Small intestine (tissue), 7 donors: Measurements from ENCODE around the gene NDUFV1. TPM values are rescaled to one million over a fixed set of nuclear protein-coding genes. Genes with fewer than 3 reads are reported as not detected.
"Not testable (repeated sequence)": the region's sequence is repeated elsewhere in the genome, so short reads cannot be mapped to it uniquely, and the experiment has no call there.

Experiments used
- DNase-seq, 2 donors: peaks; one replicate each; pipeline versions ENCODE4 v3.0.0 to v3.0.0-alpha.2; 2013
- FAIRE-seq: peaks from 2 replicates; lab custom pipeline; 2012; peaks lifted over from hg19 to GRCh38; lab: Jason Lieb, UNC
- H3K27ac ChIP-seq, 3 donors: one replicate each; pipeline ENCODE4 v1.5.1; 2013; ENCODE audit warnings: low read length in 2 of 3, mild to moderate bottlenecking in 2 of 3, control low read depth in 1 of 3, inconsistent platforms in 1 of 3, low read depth in 1 of 3, moderate library complexity in 1 of 3
- H3K27me3 ChIP-seq, 3 donors: one replicate each; pipeline ENCODE4 v1.6.1; 2013; ENCODE audit warnings: low read length in 3 of 3, inconsistent platforms in 1 of 3; ENCODE audit not compliant: control insufficient read depth in 3 of 3, insufficient read depth in 3 of 3
- H3K36me3 ChIP-seq, 3 donors: one replicate each; pipeline ENCODE4 v1.6.1; 2013; ENCODE audit warnings: low read length in 3 of 3, inconsistent platforms in 1 of 3, low read depth in 1 of 3, mild to moderate bottlenecking in 1 of 3, moderate library complexity in 1 of 3; ENCODE audit not compliant: control insufficient read depth in 3 of 3, insufficient read depth in 2 of 3
- H3K4me1 ChIP-seq, 3 donors: one replicate each; pipeline ENCODE4 v1.6.1; 2013; ENCODE audit warnings: low read length in 2 of 3, inconsistent platforms in 1 of 3, low read depth in 1 of 3, mild to moderate bottlenecking in 1 of 3, moderate library complexity in 1 of 3; ENCODE audit not compliant: control insufficient read depth in 3 of 3, insufficient read depth in 2 of 3
- H3K4me3 ChIP-seq, 3 donors: one replicate each; pipeline ENCODE4 v1.5.1; 2013; ENCODE audit warnings: low read length in 3 of 3, control low read depth in 1 of 3, inconsistent platforms in 1 of 3, low read depth in 1 of 3, mild to moderate bottlenecking in 1 of 3, moderate library complexity in 1 of 3
- H3K9me3 ChIP-seq, 2 donors: one replicate each; pipeline ENCODE4 v1.6.1; 2013; ENCODE audit warnings: low read depth in 1 of 2, low read length in 1 of 2; ENCODE audit not compliant: control insufficient read depth in 2 of 2, insufficient read depth in 1 of 2
- WGBS, 3 donors: extraction: QIAGEN DNeasy Blood & Tissue Kit; methylation state at CpG; one replicate each; pipeline ENCODE4 v1.1.7; 2013; 5-methylcytosine and 5-hydroxymethylcytosine counted together
- polyA plus RNA-seq, 4 donors: library from polyadenylated mRNA; stranded (reverse) in 3 of 4; unstranded in 1 of 4; fragments of 200-250 nt in 3 of 4; fragments of 120-200 nt in 1 of 4; gene quantifications; one replicate each; pipeline versions ENCODE4 v1.2.1 to v1.2.3, GENCODE V29; 2013
- donor health status: healthy with polysubstance abuse.
- donor health status: control.
- donor health status: control.
- donor health status: Bipolar disorder and iron deficiency.
- donor health status: healthy.

Gene NDUFV1
- polyA plus RNA-seq, 4 donors, result 170 to 361 (median 249) TPM

DNA sequence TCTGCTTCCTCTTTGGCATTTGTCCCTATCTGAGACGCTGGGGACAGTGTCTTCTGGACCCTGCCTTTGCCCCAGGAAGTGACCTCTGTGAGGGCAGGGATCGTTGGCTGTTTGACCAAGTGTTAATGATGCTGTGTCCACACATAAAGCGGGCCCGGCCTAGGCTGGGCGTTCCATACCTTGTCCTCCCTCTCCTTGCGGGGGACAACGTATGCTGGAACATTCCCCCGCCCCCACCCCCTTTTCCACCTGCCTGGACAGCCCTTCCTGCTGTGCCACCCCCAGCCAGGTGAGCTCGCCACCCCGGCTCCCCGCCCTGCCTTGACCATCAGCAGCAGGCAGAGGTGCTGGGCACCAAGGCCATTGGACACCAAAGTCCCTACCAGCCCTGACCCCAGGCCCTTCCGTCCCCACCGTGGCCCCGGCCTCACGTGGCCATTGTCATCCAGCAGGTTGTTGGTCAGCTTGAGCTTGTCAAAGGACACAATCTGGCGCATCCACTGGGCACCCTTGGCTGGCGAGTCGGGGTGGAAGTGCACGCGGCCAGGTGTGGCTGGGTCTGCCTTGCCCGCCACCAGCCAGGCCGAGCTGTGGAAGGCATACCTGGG is 27.1 kb downstream of the NDUFV1 start:
- Histone ChIP-seq H3K4me1 (peaks cover 0 to 51% (median 11%) of the 10 kb centered on the region in 3 donors), H3K27ac (peak overlapping the region; percentile 90 to 100 (median 95)), H3K36me3 (no peaks in the 10 kb centered on the region), H3K27me3 (no peaks in the 10 kb centered on the region), H3K9me3 (no peaks in the 10 kb centered on the region), H3K4me3 (peak overlapping the region in 1 of 3 donors; percentile 0)
- DNase-seq, result peak in 1 of 2 donors; percentile 74
- 58 to 76% (median 63%) methylated on average over 22 of the region's 22 CpGs for WGBS, 3 donors
- no peak for FAIRE-seq

DNA sequence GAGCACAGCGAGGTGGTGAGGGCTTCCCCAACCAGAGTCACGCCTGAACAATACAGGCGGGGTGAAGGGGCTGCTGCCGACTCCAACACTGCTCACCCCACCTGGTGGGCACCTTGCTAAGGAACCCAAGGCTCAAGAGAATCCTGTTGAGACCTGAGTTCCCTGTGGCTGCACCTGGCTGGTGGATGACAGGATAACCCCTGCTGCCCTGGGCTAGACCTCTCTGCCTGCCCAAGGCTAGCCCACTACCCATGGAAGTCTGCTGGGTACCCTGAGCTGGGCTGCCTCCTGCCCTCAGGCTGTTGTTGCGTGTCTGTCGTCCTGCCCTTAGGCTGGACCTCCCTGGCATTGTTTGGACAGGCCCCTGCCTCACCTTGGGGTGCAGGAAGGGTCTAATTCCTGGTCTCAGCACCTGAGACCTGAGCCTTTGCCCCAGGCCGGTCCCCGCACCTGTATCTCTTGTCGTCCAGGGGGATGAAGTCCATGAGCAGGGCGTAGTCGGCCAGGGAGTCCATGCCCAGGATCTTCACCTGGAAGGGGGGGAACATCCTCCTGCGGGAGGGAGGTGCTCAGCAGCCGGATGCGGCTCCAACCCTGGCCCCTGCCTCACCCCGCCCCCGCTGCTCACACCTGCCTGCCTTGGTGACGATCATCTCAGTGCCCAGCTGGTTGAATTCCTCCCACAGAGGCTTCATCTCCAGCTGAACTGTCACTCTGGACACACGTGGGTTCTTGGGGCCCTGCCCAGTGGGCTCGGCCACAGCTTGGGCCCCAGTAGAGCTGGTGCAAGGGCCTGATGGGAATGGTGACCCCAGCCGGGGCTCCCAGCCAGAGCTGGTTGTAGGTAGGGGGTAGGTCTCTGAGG is 27.9 kb downstream of the NDUFV1 start:
- DNase-seq (peak; percentile 88 to 92), FAIRE-seq (no peak)
- peak overlapping the region; percentile 69 to 95 (median 88) for H3K27ac ChIP-seq
- no peaks in the 10 kb centered on the region for H3K27me3 ChIP-seq
- peaks cover 0 to 49% (median 9%) of the 10 kb centered on the region in 3 donors for H3K4me1 ChIP-seq
- 39 to 65% (median 41%) methylated on average over 20 of the region's 20 CpGs for WGBS, 3 donors
- H3K36me3 ChIP-seq, result no peaks in the 10 kb centered on the region
- no peaks in the 10 kb centered on the region for H3K9me3 ChIP-seq
- H3K4me3 ChIP-seq, result no peak overlapping the region

DNA sequence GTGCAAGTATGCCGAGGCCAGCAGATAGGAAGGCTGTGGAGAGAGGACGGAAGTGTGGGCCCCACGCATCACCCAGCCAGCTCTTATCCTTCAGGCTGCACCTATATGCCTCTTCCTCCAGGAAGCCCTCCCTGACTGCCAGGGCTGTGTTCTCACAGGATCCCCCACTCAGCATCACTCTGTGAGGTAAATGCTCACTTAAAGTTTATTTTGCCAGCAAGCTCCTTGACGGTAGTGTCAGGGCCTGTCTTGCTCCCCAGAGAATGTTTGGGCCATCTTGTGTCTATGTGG is 28.4 kb downstream of the NDUFV1 start:
- 25 to 67% (median 40%) methylated on average over 4 of the region's 4 CpGs for WGBS, 3 donors
- Histone ChIP-seq H3K4me3 (no peak overlapping the region), H3K4me1 (peaks cover 0 to 49% (median 9%) of the 10 kb centered on the region in 3 donors), H3K27ac (peak overlapping the region; percentile 69 to 95 (median 88)), H3K9me3 (no peaks in the 10 kb centered on the region), H3K27me3 (no peaks in the 10 kb centered on the region), H3K36me3 (no peaks in the 10 kb centered on the region)
- no peak for DNase-seq
- FAIRE-seq, result no peak

DNA sequence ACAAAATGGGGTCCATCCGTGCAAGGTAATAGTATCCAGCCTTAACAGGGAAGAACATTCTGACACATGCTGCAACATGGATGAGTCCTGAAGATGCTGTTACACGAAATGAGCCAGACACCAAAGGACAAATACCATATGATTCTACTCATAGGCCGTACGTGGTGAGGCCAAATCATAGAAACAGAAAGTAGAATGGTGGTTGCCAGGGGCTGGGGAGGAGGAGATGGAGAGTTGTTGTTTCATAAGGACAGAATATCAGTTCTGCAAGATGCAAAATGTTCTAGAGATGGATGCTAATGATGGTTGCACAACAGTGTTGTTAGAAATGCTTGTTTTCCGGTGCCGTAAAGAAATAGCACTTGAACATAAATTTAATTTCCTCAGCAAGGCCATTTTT is 30.2 kb downstream of the NDUFV1 start:
- Histone ChIP-seq H3K9me3 (no peaks in the 10 kb centered on the region), H3K27me3 (no peaks in the 10 kb centered on the region), H3K27ac (no peak overlapping the region), H3K4me3 (no peak overlapping the region), H3K4me1 (peaks cover 0 to 35% (median 9%) of the 10 kb centered on the region in 3 donors), H3K36me3 (peaks cover 0 to 2% (median 0%) of the 10 kb centered on the region in 3 donors)
- FAIRE-seq, result no peak
- WGBS, 3 donors, result 65 to 78% (median 73%) methylated on average over 6 of the region's 6 CpGs
- no peak for DNase-seq

DNA sequence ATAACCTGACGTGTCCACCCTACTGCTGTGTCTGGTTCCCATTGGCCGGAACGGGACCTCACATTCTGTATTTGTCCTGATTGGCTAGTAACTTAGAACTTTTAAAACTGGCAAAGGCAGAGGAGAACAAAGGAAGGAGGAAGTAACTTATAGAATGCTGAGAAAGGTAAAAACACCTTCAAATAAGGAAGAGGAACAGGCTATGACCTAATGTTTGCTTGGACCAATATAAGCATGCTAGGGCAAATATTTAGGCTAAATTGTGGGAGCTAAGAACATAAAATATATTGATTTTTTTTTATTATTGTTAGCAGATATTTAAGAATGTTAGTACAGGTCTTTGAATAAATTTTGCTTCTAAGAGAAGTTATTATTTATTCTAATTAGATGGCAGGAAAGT is 30.7 kb downstream of the NDUFV1 start:
- not testable (repeated sequence) for H3K4me3 ChIP-seq, H3K9me3 ChIP-seq, DNase-seq, H3K27me3 ChIP-seq, FAIRE-seq, H3K36me3 ChIP-seq, H3K27ac ChIP-seq
- WGBS, 3 donors, result 79 to 89% (median 81%) methylated on average over 3 of the region's 3 CpGs
- H3K4me1 ChIP-seq, result peaks cover 0 to 30% (median 9%) of the 10 kb centered on the region in 3 donors

DNA sequence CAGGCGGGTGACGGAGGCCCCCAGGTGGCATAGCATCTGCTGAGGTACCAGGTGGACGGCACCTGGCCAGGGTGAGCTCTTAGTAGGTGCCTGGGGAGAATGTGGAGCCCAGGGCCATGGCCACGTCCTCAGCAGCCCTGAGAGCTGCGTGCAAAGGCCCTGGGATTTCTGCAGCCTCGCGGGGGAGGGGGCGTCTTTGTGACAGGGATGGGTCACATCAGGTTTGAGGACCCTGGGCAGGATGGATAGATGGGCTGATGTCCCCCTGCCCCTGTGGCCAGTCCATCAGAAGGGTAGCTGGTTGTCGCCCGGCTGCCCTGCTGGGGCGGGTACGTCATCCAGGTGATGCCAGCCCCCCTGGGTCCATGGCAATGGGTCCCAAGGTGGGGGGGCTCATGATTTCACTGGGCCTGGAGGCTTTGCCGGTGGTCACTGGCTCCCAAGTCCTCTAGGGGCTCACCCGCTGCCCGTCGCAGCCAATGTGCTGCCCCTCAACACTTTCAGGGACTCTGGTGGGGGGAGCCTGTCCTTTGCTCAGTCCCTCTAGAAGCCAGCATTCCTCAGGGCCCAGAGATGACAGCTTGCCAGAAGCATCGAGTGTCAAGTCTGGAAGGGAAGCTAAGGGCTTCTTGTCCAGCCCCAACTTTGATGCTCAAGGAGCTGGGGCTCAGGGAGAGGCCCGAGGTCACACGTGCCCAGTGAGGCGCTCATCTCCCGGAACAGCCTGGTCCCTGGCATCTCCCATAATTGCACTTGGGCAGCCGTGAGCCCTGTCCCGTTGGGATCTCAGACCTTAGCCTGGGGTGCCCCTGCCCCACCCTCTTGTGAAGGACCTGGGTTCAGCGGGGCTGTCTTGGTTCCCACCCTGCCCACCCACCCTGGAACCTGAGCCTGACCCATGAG is 32.0 kb downstream of the NDUFV1 start:
- Histone ChIP-seq H3K27ac (no peak overlapping the region), H3K4me3 (no peak overlapping the region), H3K4me1 (peaks cover 0 to 17% (median 4%) of the 10 kb centered on the region in 3 donors), H3K27me3 (no peaks in the 10 kb centered on the region), H3K36me3 (peaks cover 0 to 16% (median 0%) of the 10 kb centered on the region in 3 donors), H3K9me3 (peaks cover 0 to 3% of the 10 kb centered on the region in 2 donors)
- no peak for FAIRE-seq
- WGBS, 3 donors, result 87 to 88% (median 87%) methylated on average over 22 to 24 of the region's 24 CpGs
- no peak for DNase-seq

DNA sequence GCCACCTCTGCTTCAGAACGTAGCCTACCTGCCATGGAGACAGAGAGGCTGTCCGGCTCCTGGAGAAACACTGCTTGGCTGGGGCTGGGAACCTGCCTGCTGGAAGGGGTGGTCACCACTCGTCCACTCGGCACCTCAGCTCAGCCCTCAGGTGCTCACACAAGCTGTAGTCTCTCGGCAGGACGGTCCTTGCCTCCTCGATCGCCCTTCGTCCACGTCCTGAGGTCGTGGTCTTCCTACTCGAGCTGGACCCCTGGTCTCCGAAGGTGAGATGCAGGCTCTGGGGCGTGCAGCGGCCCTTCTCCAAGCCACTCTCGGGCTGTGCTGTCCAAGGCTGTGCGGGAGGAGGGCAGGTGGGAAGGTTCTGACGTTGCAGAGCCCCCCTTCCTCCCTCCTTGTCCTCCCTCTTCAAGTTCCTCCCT is 32.7 kb downstream of the NDUFV1 start, which contains the start of gene TBX10:
TSS of gene TBX10 (minus strand) at position 326 of the 422 bp plus-strand sequence. CDS start at position 35, 291 bp downstream.
- DNase-seq (no peak), FAIRE-seq (no peak)
- H3K27ac ChIP-seq, result no peak within 1 kb of the TSS
- peaks cover 0 to 23% (median 0%) of the 10 kb centered on the region in 3 donors for H3K36me3 ChIP-seq
- 81 to 85% (median 84%) methylated on average over 18 of the region's 18 CpGs for WGBS, 3 donors
- no peak within 1 kb of the TSS for H3K4me3 ChIP-seq
- peaks cover 0 to 7% of the 10 kb centered on the region in 2 donors for H3K9me3 ChIP-seq
- peaks cover 0 to 11% (median 4%) of the 10 kb centered on the region in 3 donors for H3K4me1 ChIP-seq
- no peaks in the 10 kb centered on the region for H3K27me3 ChIP-seq
